RPMI7951 (cell line): ENCODE results near the gene CD33. TPM values are rescaled to one million over a fixed set of nuclear protein-coding genes. Genes with fewer than 3 reads are reported as not detected.

Experiments
- DNase-seq: peaks from one replicate; pipeline ENCODE4 v3.0.0-alpha.2; 2012; ENCODE audit warnings: low read depth
- total RNA-seq: library from RNA; depleted of rRNA; stranded (reverse); fragments of >200 nt; shearing (Covaris generic); gene quantifications from 2 replicates; pipeline ENCODE4 v1.2.3, GENCODE V29; 2014; rRNA removed

Gene CD33
- total RNA-seq = 2.1 and 2.4 TPM in 2 replicates

DNA sequence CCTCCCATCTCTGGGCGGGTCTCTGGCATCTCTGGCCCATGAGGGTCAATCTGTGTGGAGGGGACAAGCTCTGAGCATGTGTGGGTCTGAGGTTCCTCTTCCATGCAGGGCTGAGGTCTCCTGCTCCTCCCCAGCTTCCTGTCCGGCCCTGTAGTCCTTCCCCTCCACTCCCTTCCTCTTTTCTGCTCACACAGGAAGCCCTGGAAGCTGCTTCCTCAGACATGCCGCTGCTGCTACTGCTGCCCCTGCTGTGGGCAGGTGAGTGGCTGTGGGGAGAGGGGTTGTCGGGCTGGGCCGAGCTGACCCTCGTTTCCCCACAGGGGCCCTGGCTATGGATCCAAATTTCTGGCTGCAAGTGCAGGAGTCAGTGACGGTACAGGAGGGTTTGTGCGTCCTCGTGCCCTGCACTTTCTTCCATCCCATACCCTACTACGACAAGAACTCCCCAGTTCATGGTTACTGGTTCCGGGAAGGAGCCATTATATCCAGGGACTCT, at the start of gene CD33:
CD33 (plus strand) TSS at position 183 of the 496 bp plus-strand sequence; CDS start at position 222, 39 bp downstream.
- DNase-seq = peak; percentile 10

DNA sequence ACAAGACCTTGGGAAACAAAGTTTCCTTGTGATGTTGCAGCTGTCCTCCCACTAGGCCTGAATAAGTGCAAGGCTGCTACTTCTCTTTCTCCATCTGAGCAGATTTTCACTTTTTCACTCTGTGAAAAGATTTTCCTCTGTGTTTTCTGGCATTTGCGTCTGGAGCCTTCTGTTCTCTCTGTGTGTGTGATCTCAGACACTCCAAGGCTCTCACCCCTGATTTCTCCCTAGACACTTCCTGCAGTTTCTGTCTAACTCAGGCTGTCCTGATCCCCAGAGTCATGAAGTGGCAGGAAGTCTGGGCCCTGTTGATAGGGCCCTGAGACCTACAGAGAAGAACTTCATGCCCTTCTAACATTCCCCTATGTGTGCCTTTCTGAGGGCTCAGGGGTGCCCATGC, 45.6 kb upstream of the CD33 start:
- DNase-seq = no peak

DNA sequence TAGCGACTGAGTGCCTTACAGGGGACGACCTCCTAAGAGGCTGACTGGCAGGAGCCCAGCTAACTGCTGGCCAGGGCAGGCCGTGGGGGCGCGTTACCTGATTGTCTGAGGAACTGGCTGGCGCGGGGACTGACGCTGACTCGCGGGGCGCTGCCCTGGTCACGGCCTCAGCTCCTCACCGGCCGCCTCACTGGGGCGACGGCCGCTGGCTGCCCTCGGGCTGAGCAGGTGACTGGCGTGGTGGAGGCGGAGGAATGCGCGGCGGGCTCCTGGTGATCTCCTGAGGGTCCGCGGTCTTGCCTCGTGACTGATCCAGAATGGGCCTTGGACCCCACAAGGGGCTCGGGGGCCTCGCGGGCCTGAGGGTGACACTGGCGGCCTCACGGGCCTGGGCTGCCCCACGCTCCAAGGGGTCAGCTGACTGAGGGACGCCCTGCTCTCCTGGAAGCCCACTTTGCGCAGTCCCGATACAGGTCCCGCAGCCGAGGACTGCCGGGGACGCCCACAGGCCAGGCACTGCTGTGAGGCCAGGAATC, 43.4 kb upstream of the CD33 start:
- no peak for DNase-seq

DNA sequence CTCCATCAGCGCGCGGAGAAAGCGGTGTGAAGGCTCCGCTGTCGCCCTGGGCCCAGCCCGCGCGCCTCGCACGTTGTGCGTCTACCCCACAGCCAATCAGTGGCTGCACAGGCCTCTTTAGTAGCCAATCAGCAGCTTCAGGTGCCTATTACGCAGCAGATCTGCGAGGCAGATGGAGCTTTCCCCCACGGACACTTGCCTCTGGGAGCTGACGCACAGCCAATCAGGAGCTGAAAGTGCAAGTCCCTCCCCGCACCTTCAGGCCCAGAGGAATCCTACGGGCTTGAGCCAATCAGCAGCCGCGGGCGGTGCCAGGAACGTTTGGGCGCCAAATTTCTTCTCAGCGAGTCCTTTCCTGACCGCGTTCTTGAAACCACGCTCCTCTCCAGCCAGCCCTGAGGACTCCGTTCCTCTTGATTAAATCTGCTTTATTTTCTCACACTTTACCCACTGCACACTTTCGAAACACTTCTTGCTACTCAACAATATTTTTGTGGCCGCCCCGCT, 42.9 kb upstream of the CD33 start:
- no peak for DNase-seq

DNA sequence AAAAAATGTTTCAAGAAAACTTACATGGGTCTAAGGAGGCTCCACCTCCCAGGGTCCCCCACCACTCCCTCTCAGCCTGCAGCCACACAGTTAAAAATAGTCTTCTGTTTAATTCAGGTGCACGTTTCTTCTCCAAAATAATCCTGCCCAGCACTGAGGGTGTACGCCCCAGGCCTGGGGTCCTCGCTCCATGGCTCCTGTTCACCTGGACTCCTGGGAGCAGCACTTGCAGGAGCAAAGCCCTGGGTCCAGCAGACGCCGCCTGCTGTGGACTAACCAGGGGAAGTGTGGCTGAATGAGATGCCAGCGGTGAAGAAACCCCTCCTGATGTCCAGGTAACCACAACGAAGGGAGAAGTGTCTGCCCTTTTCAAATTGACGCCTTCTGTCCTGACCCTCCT, 41.3 kb upstream of the CD33 start:
- no peak for DNase-seq

DNA sequence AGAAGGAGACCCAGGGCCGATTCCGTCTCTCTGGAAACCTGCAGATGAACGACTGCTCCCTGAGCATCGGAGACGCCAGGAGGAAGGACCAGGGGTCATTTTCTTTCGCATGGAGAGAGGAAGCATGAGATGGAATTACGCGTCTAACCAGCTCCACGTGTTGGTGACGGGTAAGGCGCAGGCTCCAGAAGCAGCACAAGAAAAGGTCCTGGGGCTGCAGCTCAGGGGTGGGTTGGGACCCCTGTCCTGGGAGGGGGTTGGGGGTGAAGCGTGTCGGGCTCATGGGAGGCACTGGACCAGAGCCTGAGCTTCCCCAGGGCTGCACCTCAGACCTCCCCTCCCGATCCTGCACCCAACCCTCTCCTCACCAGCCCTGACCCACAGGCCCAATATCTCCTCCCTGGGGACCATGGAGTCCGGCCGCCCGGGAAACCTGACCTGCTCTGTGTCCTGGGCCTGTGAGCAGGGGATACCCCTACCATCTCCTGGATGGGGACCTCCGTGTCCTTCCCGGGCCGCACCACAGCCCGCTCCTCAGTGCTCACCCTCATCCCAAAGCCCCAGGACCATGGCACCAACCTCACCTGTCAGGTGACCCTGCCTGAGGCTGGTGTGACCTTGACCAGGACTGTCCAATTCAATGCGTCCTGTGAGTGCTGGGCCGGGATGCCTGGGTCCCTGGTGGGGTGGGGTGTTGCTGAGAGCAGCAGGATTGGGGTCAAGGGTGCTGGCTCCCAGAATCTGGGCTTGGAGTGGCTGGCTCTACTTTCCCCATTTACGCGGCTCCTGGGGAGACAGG, 39.6 kb upstream of the CD33 start:
- no peak for DNase-seq

DNA sequence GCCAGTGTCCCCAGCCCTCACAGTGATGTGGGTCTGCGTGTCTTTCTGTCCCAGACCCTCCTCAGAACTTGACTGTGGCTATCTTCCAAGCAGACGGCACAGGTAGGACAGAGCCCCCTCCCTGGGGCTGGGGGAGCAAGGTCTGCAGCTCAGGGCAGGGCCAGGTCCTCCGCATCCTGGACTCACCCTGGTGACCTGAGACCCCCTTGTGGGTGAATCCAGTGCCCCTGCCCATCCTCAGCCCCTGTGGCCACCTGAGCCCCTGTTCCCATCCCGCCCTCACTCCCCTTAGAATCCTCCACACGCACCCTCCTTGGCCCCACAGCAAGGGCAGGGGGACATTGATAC, 39.0 kb upstream of the CD33 start:
- DNase-seq = no peak

DNA sequence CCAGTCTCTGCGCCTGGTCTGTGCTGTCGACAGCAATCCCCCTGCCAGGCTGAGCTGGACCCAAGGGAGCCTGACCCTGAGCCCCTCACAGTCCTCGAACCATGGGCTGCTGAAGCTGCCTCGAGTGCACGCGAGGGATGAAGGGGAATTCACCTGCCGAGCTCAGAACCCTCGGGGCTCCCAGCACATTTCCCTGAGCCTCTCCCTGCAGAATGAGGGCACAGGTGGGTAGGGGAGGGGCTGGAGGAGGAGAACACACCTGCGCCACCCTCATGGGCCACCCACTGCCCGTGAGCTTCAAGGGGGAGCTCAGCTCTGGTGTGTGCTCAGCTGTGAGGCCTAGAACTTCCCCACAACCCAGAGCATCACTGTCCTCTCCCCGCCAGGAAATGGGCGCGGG, 38.6 kb upstream of the CD33 start:
- no peak for DNase-seq

DNA sequence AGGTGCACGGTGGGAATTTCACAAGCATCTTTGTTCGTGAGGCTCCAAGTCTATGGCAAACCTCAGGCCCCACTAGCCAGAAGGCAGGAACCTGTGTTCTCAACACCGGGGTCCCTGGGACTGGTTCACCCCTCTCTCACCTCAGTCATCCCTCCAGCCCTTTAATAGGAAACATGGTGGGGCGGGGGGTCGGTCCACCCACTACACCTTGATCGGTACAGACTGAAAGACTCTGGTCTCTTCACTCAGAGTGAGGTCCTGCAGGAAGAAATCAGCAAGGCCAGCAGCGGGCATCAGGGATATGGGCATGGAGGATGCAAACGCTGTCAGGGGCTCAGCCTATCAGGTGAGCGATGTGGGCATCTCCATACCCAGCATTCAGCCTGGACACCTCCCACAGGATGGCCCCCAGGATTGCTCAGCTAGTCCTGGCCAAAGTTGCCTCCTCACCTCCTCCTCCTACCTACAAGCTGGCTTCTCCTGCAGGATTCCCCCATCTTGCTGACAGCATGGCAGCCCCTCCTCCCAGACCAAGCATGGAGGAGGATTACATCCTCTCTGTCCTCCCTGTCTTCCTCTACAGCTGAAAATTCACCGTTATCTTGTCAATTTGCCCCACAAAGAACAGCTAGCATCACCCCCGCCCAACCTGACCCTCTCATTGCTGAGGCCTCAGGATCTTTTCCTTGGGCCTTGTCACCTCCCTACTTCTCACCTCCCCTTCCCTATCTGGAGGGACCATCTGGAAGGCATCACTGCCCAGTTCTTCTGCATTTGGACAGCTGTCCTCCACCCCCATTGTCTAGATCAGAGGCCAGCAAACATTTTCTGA, 37.3 kb upstream of the CD33 start:
- no peak for DNase-seq

DNA sequence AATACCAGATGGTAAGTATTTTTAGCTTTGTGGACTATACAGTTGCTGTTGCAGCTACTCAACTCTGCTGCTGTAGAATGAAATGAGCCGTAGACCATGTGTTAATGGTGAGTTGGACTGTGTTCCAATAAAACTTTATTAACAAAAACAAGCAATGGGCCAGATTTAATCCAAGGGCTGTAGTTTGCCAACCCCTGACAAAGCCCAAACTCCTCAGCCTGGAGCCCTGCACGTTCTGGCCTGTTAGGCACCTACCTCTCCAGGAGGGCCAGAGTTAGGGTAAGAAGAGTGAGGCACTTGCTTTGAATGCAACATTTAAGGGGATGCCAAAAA, 36.7 kb upstream of the CD33 start:
- DNase-seq = no peak

DNA sequence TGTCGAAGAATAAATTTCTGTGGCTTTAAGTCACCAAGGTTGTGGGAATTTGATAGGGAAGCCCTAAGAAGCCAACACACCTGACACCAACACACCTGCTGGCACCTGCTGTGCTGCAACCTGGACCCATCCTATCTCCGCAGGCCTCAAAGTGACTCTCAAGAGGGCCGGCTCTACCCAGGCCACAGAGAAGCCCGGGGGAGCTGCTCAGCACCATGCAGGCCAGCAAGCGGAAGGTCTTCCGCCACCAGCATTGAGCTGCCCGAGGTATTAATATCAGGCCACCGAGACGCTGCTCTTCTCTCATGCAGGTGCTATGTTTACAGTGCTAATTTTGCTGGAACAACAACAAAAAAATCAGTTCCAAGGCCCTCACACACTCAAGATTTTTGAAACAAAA, 32.2 kb upstream of the CD33 start:
- no peak for DNase-seq

DNA sequence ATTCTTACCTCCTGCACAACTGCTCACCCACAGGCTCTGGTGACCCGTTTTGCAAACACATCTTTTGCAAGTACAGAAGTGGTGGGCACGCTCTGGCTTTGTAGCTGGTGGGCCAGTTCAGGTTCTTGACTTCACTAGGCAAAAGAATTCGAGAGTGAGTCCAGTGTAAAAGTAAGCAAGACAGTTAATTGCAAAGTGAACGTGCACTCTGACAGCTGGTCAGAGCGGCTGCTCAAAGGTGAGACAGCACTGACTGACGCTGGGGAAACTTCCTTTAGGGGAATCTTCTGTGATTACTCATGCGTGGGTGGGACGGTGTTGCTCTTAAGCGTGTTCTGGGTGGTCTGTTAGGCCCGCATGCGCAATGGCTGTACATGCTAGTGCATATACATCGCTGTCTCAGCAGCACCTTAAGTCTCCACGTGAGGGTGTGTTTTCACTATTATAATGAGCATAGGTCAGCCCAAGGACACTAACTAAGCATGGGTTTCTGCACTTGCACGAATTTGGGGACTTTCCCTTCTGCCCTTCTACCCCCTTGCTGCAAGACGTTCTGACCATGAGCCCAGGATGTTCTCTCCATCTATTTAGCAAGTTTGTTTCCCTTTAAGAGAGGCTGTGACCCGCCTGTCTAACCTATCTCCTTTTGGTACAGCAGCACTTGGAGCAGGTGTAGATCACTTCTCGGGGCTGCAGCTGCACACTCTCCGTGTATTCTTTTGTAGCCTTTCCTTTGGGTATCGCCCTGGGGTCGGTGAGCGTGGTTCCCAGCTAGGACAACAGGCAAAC, 30.2 kb upstream of the CD33 start:
- peak; percentile 31 for DNase-seq

DNA sequence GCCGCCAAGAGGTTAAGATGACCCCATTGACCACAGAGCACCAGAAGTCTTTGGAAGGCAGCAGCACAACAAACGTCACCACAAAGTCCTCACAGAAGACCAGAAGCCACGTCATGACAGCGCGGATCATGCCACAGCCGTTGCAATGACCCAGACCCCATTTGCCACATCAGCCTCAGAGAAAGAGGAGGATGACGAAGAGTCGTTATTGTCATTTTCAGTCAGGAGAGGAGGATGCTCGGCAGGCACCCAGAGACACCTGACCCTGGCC, 29.6 kb upstream of the CD33 start:
- no peak for DNase-seq

DNA sequence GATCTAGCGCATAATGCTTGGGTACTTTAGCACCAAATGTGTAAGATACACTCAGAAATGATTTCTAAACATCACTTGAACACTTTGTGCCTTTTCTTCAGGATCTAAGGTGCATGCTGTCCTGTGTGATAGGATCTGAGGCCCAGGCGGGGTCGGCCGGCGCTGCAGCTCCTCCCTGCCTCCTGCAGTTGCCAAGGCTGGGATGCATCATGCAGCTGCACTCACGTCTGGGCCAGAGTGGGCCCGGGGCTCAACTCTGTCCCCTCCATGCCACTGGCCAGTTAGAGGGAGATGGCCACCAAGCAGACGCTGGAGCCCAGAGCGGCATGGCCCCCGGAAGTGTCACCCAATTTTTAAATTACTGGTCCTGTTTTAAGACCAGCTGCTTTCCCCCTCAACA, 29.3 kb upstream of the CD33 start:
- DNase-seq = no peak

DNA sequence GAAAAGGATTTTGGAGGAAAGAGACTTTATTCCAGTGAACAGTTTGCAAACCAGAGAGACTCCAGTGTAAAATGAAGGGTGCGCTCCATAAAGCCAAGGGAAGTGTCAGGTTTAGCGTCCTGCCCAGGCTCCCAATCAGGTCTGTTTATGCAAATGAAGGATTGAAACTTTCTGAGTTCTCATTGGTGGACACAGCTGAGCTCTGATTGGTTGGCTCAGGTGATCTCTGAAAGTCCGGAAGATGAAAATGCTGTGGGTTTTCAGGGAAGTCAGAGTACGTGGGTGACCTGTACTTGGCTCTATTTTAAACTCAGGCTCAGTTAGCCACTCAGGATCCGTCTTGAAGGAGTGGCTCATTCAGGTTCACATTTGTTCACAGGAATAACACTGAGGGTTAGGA, 28.7 kb upstream of the CD33 start:
- DNase-seq = peak; percentile 29

DNA sequence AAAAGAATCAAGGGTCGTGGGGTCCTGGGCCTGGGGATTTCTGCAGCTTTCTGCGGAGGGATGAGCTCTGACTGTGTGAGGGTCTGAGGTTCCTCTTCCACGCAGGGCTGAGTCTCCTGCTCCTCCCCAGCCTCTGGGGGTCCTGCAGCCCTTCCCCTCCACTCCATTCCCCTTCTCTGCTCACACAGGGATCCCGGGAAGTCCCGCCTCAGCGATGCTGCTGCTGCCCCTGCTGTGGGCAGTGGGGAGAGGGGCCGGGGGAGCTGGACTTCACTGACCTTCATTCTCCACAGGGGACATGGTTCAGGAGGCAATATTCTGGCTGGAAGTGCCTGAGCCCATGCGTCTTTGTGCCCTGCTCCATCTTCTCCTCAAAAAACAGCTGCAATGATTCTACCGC, 26.2 kb upstream of the CD33 start:
- no peak for DNase-seq

DNA sequence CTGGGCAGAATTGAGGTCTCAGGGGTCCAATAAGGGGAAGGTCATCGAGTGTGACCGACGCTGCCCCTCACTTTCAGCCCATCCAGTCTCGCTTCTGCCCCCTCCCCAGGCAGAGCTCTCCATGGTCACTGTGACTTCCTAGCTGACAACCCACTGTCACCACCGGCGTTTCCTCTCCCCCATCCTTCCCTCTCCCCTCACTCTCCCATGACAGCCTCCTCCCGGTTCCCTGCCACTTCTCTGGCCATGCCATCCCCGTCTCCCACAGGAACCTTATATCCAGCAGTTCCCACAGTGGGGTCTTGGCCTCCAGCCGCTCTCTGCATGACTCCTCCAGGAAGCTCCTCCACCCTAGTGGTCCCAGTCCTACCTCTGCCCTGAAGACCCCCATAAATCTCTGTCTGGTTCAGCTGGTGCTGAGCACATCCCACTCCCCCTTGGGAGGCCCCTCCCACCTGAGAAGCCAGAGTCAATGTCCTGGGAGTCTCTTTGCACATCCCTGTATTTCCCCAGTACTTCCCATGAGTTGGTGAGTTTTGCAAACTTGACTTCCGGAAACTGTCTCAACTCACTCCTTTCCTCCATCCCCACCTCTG, 24.7 kb upstream of the CD33 start:
- no peak for DNase-seq

DNA sequence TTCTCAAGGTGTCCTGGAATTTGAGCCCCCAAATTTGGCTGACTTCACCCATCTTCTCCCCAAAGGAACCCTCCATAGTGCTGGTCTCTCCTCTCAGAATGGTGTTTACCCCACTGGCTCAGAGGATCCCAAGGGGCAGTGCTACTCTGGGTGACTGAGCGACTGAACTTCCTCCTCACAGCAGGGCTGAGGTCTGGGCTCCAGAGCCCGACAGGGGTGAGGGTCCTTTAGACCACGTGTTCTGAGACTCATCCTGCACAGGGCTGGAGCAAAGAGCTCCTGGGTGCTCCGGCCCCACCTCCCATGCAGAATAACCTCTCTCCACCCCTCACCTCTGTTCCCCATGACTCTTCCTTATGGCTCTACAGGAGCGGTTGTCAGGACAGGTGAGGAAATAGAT, 23.2 kb upstream of the CD33 start:
- no peak for DNase-seq

DNA sequence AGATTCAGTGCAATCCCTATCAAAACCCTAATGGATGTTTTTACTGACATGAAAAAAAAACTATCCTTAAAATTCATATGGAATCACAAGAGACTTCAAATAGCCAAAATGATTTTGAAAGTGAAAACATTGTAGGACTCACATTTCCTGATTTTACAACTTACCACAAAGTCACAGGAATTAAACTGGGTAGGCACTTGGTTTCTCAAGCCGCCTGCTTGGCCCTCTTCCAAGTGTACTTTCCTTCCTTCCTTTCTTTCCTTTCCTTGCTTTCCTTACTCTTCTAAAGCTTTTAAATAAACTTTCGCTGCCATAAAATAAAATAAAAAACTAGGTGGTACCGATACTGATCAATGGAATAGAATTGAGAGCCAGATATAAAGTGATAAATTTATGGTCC, 21.0 kb upstream of the CD33 start:
- no peak for DNase-seq

DNA sequence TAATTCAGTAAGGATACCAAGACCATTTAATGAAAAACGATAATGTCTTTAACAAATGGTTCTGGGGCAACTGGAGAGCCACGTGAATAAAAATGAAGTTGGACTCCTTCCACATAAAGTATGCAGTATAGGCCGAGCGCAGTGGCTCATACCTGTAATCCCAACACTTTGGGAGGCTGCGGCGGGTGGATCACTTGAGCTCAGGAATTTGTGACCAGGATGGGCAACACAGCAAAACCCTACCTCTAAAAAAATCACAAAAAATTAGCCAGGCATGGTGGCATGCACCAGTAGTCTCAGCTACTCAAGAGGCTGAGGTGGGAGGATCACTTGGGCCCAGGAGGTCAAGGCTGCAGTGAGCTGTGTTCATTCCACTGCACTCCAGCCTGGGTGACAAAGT, 20.6 kb upstream of the CD33 start:
- DNase-seq = no peak

DNA sequence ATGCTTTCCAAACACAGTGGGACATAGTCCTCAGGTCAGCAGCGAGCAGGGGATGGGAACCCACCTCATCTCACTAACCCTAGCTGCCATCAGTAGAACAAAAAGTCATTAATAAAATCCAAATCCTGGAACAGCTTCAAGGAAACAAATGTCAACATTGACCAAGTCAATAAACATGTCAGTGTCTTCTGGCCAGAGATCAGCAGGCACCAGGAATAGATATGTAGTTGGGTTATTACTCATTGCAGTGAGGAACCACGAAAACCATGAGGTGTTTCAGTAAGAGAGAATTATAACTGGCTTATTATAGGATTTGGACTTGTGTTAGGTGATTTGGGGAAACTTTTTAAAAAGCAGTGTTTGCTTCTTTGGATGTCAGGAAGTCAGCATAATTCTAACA, 17.1 kb upstream of the CD33 start:
- no peak for DNase-seq
